Testis (tissue), 2 donors: ENCODE results near the gene SLC25A1.

Source experiments
- POLR2A ChIP-seq: fragments of 450-650 bp; IDR thresholded peaks from one replicate; pipeline ENCODE4 v1.6.1; 2017; ENCODE audit warnings: antibody characterized with exemption, mild to moderate bottlenecking, moderate library complexity
- TF ChIP-seq, protein P1 (sequence below), 3 experiments: fragments of 450-650 bp in 2 of 3; fragments of 200-600 bp in 1 of 3; sonication (generic) in 1 of 3; IDR thresholded peaks; one replicate each; pipeline ENCODE4 v1.5.1; 2016 to 2019; ENCODE audit warnings: antibody characterized with exemption in 3 of 3, mild to moderate bottlenecking in 2 of 3, moderate library complexity in 1 of 3

DNA sequence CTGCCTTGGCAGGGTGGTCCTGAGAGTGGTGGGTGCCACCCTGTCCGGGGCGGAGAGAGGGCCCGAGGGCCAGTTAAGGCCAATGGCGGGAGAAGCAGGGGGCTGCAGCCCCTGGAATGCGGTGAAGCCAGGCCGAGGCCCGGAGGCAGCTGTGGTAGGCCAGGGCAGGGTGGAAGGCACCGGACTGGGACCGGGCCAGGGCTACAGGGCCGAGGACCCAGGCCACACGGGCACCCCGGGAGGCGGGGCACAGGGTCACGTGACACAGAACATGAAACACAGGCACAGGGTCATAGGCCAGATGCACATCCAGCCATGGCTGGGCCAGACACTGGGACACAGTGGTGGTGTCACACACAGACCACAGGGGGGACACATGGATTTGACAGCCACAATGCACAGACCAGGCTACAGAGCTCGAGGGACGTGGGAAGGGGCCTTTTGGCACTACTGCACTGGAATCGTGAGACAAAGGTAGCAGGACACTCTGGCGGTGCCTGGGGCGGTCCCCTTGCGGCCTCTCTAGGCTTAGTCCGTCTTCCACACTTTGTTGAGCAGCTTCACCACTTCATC is 2.8 kb downstream of the SLC25A1 start:
- TF ChIP-seq, protein P1, sequence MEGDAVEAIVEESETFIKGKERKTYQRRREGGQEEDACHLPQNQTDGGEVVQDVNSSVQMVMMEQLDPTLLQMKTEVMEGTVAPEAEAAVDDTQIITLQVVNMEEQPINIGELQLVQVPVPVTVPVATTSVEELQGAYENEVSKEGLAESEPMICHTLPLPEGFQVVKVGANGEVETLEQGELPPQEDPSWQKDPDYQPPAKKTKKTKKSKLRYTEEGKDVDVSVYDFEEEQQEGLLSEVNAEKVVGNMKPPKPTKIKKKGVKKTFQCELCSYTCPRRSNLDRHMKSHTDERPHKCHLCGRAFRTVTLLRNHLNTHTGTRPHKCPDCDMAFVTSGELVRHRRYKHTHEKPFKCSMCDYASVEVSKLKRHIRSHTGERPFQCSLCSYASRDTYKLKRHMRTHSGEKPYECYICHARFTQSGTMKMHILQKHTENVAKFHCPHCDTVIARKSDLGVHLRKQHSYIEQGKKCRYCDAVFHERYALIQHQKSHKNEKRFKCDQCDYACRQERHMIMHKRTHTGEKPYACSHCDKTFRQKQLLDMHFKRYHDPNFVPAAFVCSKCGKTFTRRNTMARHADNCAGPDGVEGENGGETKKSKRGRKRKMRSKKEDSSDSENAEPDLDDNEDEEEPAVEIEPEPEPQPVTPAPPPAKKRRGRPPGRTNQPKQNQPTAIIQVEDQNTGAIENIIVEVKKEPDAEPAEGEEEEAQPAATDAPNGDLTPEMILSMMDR (IDR thresholded peaks at IDR 0.05) = no peak
- TF ChIP-seq POLR2A = no peak
